ENCODE data around the gene SNAP47.
"Not testable (repeated sequence)": the region's sequence is repeated elsewhere in the genome, so short reads cannot be mapped to it uniquely, and the experiment has no call there.

GRCh38 chr1:227701631-227702030 is 33.6 kb upstream of the SNAP47 start:
- TF ChIP-seq POLR2A (IDR thresholded peaks at IDR 0.05); POLR2AphosphoS5 (IDR thresholded peaks at IDR 0.05); EP300 (IDR thresholded peaks at IDR 0.05; ENCODE audit: low read depth): not testable (repeated sequence)
- TF ChIP-seq, protein P1, sequence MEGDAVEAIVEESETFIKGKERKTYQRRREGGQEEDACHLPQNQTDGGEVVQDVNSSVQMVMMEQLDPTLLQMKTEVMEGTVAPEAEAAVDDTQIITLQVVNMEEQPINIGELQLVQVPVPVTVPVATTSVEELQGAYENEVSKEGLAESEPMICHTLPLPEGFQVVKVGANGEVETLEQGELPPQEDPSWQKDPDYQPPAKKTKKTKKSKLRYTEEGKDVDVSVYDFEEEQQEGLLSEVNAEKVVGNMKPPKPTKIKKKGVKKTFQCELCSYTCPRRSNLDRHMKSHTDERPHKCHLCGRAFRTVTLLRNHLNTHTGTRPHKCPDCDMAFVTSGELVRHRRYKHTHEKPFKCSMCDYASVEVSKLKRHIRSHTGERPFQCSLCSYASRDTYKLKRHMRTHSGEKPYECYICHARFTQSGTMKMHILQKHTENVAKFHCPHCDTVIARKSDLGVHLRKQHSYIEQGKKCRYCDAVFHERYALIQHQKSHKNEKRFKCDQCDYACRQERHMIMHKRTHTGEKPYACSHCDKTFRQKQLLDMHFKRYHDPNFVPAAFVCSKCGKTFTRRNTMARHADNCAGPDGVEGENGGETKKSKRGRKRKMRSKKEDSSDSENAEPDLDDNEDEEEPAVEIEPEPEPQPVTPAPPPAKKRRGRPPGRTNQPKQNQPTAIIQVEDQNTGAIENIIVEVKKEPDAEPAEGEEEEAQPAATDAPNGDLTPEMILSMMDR (IDR thresholded peaks at IDR 0.05), result not testable (repeated sequence)
